B cell (primary cell): Measurements from ENCODE around the gene NEK6. TPM values are rescaled to one million over a fixed set of nuclear protein-coding genes. Genes with fewer than 3 reads are reported as not detected.

Source experiments
- ATAC-seq: fragments of 200-7000 bp; cut with Tn5 transposase; one replicate; pipeline ENCODE4 v1.10.0; 2021; ENCODE audit warnings: low read depth, mild to moderate bottlenecking, moderate number of reproducible peaks, moderate library complexity
- CTCF ChIA-PET: fragments of 350-600 bp; sonication (Branson Sonifier 250); formaldehyde crosslinking; loops from one replicate; lab custom pipeline; 2021; ENCODE audit warnings: antibody characterized with exemption, inconsistent platforms; lab: Charles Lee
- POLR2A ChIA-PET: fragments of 350-600 bp; sonication (Branson Sonifier 250); formaldehyde crosslinking; loops from one replicate; lab custom pipeline; 2021; ENCODE audit warnings: antibody characterized with exemption; lab: Charles Lee
- DNase-seq: peaks from one replicate; pipeline ENCODE4 v3.0.0; 2013
- H2AFZ ChIP-seq: 2 replicates; pipeline ENCODE4 v1.6.1; 2012; ENCODE audit warnings: mild to moderate bottlenecking, low read depth, low read length; ENCODE audit not compliant: insufficient read depth, poor library complexity, severe bottlenecking
- H3K27ac ChIP-seq, 2 donors: 1 replicate in 1 of 2; 2 replicates in 1 of 2; pipeline ENCODE4 v1.5.1; 2012 to 2013; ENCODE audit warnings: low read length in 2 of 2, mild to moderate bottlenecking in 2 of 2, moderate library complexity in 1 of 2
- H3K27me3 ChIP-seq, 4 experiments: fragments of 200-600 bp in 1 of 4; sonication (generic) in 1 of 4; replicated peaks in 1 of 4; 1 replicate in 2 of 4; 2 replicates in 2 of 4; pipeline versions ENCODE4 v1.6.1 to v1.7.0; 2013 to 2016; ENCODE audit warnings: low read length in 3 of 4, mild to moderate bottlenecking in 2 of 4, mixed read lengths in 1 of 4, moderate library complexity in 1 of 4; ENCODE audit not compliant: insufficient read depth in 4 of 4, control insufficient read depth in 3 of 4; ENCODE audit errors: control extremely low read depth in 1 of 4
- H3K36me3 ChIP-seq, 2 experiments: replicated peaks in 1 of 2; 1 replicate in 1 of 2; 2 replicates in 1 of 2; pipeline versions ENCODE4 v1.6.1 to v1.7.1; 2013; ENCODE audit warnings: low read length in 1 of 2; ENCODE audit not compliant: insufficient read depth in 2 of 2, control insufficient read depth in 1 of 2; ENCODE audit errors: control extremely low read depth in 1 of 2, extremely low read depth in 1 of 2
- H3K4me1 ChIP-seq, 2 donors: fragments of 200-600 bp in 1 of 2; sonication (generic) in 1 of 2; 1 replicate in 1 of 2; 2 replicates in 1 of 2; pipeline versions ENCODE4 v1.5.1 to v1.6.1; 2013 to 2017; ENCODE audit warnings: low read length in 2 of 2; ENCODE audit not compliant: control insufficient read depth in 2 of 2, insufficient read depth in 2 of 2
- H3K4me2 ChIP-seq: replicated peaks from 2 replicates; pipeline ENCODE3; 2012; ENCODE audit warnings: mild to moderate bottlenecking, low read depth, low read length; ENCODE audit not compliant: poor library complexity, severe bottlenecking
- H3K4me3 ChIP-seq, 5 experiments: fragments of 200-600 bp in 1 of 5; sonication (generic) in 1 of 5; 1 replicate in 3 of 5; 2 replicates in 2 of 5; pipeline versions ENCODE4 v1.5.1 to v1.7.0; 2011 to 2016; ENCODE audit warnings: low read length in 4 of 5, mild to moderate bottlenecking in 4 of 5, low read depth in 2 of 5, control low read depth in 1 of 5, moderate library complexity in 1 of 5; ENCODE audit not compliant: insufficient read depth in 1 of 5; ENCODE audit errors: control extremely low read depth in 1 of 5, extremely low read depth in 1 of 5
- H3K79me2 ChIP-seq: fragments of 200-600 bp; sonication (generic); one replicate; pipeline ENCODE4 v1.6.0; 2016; ENCODE audit warnings: low read length; ENCODE audit not compliant: control insufficient read depth, insufficient read depth
- H3K9ac ChIP-seq: fragments of 200-600 bp; sonication (generic); 2 replicates; pipeline ENCODE4 v1.6.1; 2017; ENCODE audit warnings: mild to moderate bottlenecking, low read length, moderate library complexity
- H3K9me3 ChIP-seq, 3 donors: one replicate each; pipeline versions ENCODE4 v1.6.1 to v1.7.1; 2013; ENCODE audit warnings: low read length in 2 of 3; ENCODE audit not compliant: control insufficient read depth in 2 of 3, insufficient read depth in 1 of 3; ENCODE audit errors: control extremely low read depth in 1 of 3
- H4K20me1 ChIP-seq: 2 replicates; pipeline ENCODE4 v1.6.0; 2012; ENCODE audit warnings: mild to moderate bottlenecking, low read length; ENCODE audit not compliant: insufficient read depth, control insufficient read depth, poor library complexity, severe bottlenecking
- H3K27ac Mint-ChIP-seq: one replicate; pipeline ENCODE4 v1.8.0; 2021; ENCODE audit warnings: mixed read lengths
- H3K27me3 Mint-ChIP-seq: one replicate; pipeline ENCODE4 v1.8.0; 2021; ENCODE audit warnings: mixed read lengths
- H3K4me1 Mint-ChIP-seq: one replicate; pipeline ENCODE4 v1.8.0; 2021; ENCODE audit warnings: mixed read lengths
- H3K4me3 Mint-ChIP-seq: one replicate; pipeline ENCODE4 v1.8.0; 2021; ENCODE audit warnings: mixed read lengths
- H3K9me3 Mint-ChIP-seq: one replicate; pipeline ENCODE4 v1.8.0; 2022; ENCODE audit warnings: mixed read lengths; ENCODE audit not compliant: insufficient read depth
- CTCF ChIP-seq: fragments of 200-600 bp; IDR thresholded peaks from one replicate; pipeline ENCODE4 v1.8.0; 2022; ENCODE audit warnings: antibody characterized with exemption, mild to moderate bottlenecking
- EZH2 ChIP-seq: IDR thresholded peaks from 2 replicates; pipeline ENCODE4 v1.6.1; 2012; ENCODE audit warnings: borderline replicate concordance, low read depth, mild to moderate bottlenecking, moderate library complexity, low read length; ENCODE audit not compliant: insufficient read depth, poor library complexity, severe bottlenecking
- WGBS: methylation state at CpG from one replicate; pipeline ENCODE4 v1.1.5; 2013; ENCODE audit warnings: missing lambda C conversion rate; ENCODE audit not compliant: insufficient coverage; 5-methylcytosine and 5-hydroxymethylcytosine counted together
- intact Hi-C: fragments of 100-400 bp; cut with micrococcal nuclease; formaldehyde crosslinking; loops from one replicate; pipeline ENCODE4 v1.10.0; 2022
- polyA plus RNA-seq: library from polyadenylated mRNA; depleted of rRNA; stranded (reverse); fragments of >200 nt; gene quantifications from 2 replicates; pipeline ENCODE4 v1.2.3, GENCODE V29; 2012
- total RNA-seq, 2 donors: library from RNA; stranded (reverse); fragments of 120-200 nt in 1 of 2; gene quantifications; 1 replicate in 1 of 2; 2 replicates in 1 of 2; pipeline versions ENCODE4 v1.2.3 to v1.2.4, GENCODE V29; 2013 to 2022

The NEK6 gene
- total and polyA plus RNA-seq, 2 donors (not counting 1 experiment from before 2014, with no cell fraction given) = 40.0 to 63.1 TPM

GRCh38 chr9:124384846-124385245 is 127.1 kb downstream of the NEK6 start:
- H3K9ac ChIP-seq = no peak overlapping the region
- no peak overlapping the region for H3K27ac Mint-ChIP-seq
- no peak overlapping the region for H2AFZ ChIP-seq
- H4K20me1 ChIP-seq = peaks cover 52% of the 10 kb centered on the region
- no peaks in the 10 kb centered on the region for H3K27me3 ChIP-seq
- H3K36me3 ChIP-seq = peaks cover 7 to 34% of the 10 kb centered on the region in 2 experiments
- intact Hi-C loops = no loop called here
- 100% methylated on average over 2 of the region's 5 CpGs for WGBS
- H3K79me2 ChIP-seq = peaks cover 70% of the 10 kb centered on the region
- DNase-seq (no peak), ATAC-seq (no peak)
- H3K4me1 ChIP-seq = no peaks in the 10 kb centered on the region
- H3K4me3 Mint-ChIP-seq = no peak overlapping the region
- H3K4me3 ChIP-seq = no peak overlapping the region
- no peak for TF ChIP-seq EZH2
- TF ChIP-seq CTCF = no peak
- ChIA-PET CTCF (interaction anchor here (1.3 to 2.2 kb wide), 2 partner anchors 10 to 258 kb away, joined by 3 to 7 read pairs; no protein-coding TSS in a partner anchor), POLR2A (interaction anchor here (0.6 kb wide), 1 partner anchor 845 kb away, joined by 3 read pairs; no protein-coding TSS in a partner anchor)
- no peaks in the 10 kb centered on the region for H3K9me3 ChIP-seq
- peaks cover 24% of the 10 kb centered on the region for H3K4me1 Mint-ChIP-seq
- H3K4me2 ChIP-seq = no peak overlapping the region
- no peaks in the 10 kb centered on the region for H3K9me3 Mint-ChIP-seq
- no peaks in the 10 kb centered on the region for H3K27me3 Mint-ChIP-seq
- no peak overlapping the region for H3K27ac ChIP-seq

- no peak for ATAC-seq
Observed at GRCh38 chr9:124385623-124386022, 127.9 kb downstream of the NEK6 start.

More at GRCh38 chr9:124385623-124386022, 127.9 kb downstream of the NEK6 start:
- H3K9me3 ChIP-seq = no peaks in the 10 kb centered on the region
- peaks cover 71% of the 10 kb centered on the region for H3K79me2 ChIP-seq
- H3K4me3 ChIP-seq = no peak overlapping the region
- H3K9ac ChIP-seq = no peak overlapping the region
- H3K27ac ChIP-seq = no peak overlapping the region
- no peaks in the 10 kb centered on the region for H3K27me3 ChIP-seq
- Mint-ChIP-seq H3K27me3 (no peaks in the 10 kb centered on the region), H3K27ac (no peak overlapping the region), H3K4me3 (no peak overlapping the region), H3K9me3 (no peaks in the 10 kb centered on the region), H3K4me1 (peaks cover 27% of the 10 kb centered on the region)
- peaks cover 7 to 30% of the 10 kb centered on the region in 2 experiments for H3K36me3 ChIP-seq
- peaks cover 49% of the 10 kb centered on the region for H4K20me1 ChIP-seq
- no peak overlapping the region for H2AFZ ChIP-seq
- ChIA-PET POLR2A (interaction anchor here (0.6 kb wide), 1 partner anchor 846 kb away, joined by 3 read pairs; no protein-coding TSS in a partner anchor), CTCF (interaction anchor here (1.8 to 5.5 kb wide), 3 partner anchors 60 to 259 kb away, joined by 7 to 54 read pairs (median 9); no protein-coding TSS in a partner anchor)
- TF ChIP-seq CTCF = no peak
- no peak for TF ChIP-seq EZH2
- no peak for DNase-seq
- intact Hi-C loops = no loop called here
- 94% methylated on average over 2 of the region's 7 CpGs for WGBS
- no peaks in the 10 kb centered on the region for H3K4me1 ChIP-seq
- H3K4me2 ChIP-seq = no peak overlapping the region
